ENCODE results near the gene GRIA2. TPM values are rescaled to one million over a fixed set of nuclear protein-coding genes. Genes with fewer than 3 reads are reported as not detected.

Gene GRIA2
- total and polyA plus RNA-seq, 8 donors = 0.69 to 6.0 (median 1.5) TPM

- no peak for FAIRE-seq
- H3K27ac ChIP-seq = no peak overlapping the region
- intact Hi-C loops (cut with DNase I) = no loop called here
- no peak overlapping the region for H3K4me3 ChIP-seq
- H3K27me3 ChIP-seq = no peaks in the 10 kb centered on the region
- no peaks in the 10 kb centered on the region for H3K9me3 ChIP-seq
- TF ChIP-seq CTCF (IDR thresholded peaks at IDR 0.05) = no peak
- no peaks in the 10 kb centered on the region for H3K36me3 ChIP-seq
- no peak for DNase-seq
- H3K4me1 ChIP-seq = no peaks in the 10 kb centered on the region
- 51 to 65% methylated on average over 3 of the region's 3 CpGs for WGBS, 2 donors
- ATAC-seq = no peak
Observed at GRCh38 chr4:157290622-157291021, 70.1 kb downstream of the GRIA2 start.

GRCh38 chr4:157291071-157291470 is 70.5 kb downstream of the GRIA2 start:
- TF ChIP-seq CTCF (IDR thresholded peaks at IDR 0.05) = no peak
- no peaks in the 10 kb centered on the region for H3K27me3 ChIP-seq
- H3K36me3 ChIP-seq = no peaks in the 10 kb centered on the region
- ATAC-seq = no peak
- FAIRE-seq = no peak
- intact Hi-C loops (cut with DNase I) = no loop called here
- no peak for DNase-seq
- H3K27ac ChIP-seq = no peak overlapping the region
- no peaks in the 10 kb centered on the region for H3K4me1 ChIP-seq
- WGBS, 2 donors = 81 to 89% methylated on average over 3 of the region's 3 CpGs
- H3K4me3 ChIP-seq = no peak overlapping the region
- no peaks in the 10 kb centered on the region for H3K9me3 ChIP-seq

- no peaks in the 10 kb centered on the region for H3K9me3 ChIP-seq
- H3K4me1 ChIP-seq = no peaks in the 10 kb centered on the region
- no peak for TF ChIP-seq CTCF (IDR thresholded peaks at IDR 0.05)
- H3K4me3 ChIP-seq = no peak overlapping the region
- ATAC-seq (no peak), DNase-seq (no peak), FAIRE-seq (no peak)
- intact Hi-C loops (cut with DNase I) = no loop called here
- H3K27ac ChIP-seq = no peak overlapping the region
- 81 to 92% methylated on average over 4 of the region's 4 CpGs for WGBS, 2 donors
- H3K36me3 ChIP-seq = no peaks in the 10 kb centered on the region
- no peaks in the 10 kb centered on the region for H3K27me3 ChIP-seq
Observed at GRCh38 chr4:157293673-157294072, 73.1 kb downstream of the GRIA2 start.

- FAIRE-seq (no peak), DNase-seq (no peak), ATAC-seq (no peak)
- no peaks in the 10 kb centered on the region for H3K4me1 ChIP-seq
- H3K27ac ChIP-seq = no peak overlapping the region
- no peaks in the 10 kb centered on the region for H3K27me3 ChIP-seq
- no peak overlapping the region for H3K4me3 ChIP-seq
- intact Hi-C loops (cut with DNase I) = no loop called here
- TF ChIP-seq CTCF (IDR thresholded peaks at IDR 0.05) = no peak
- no peaks in the 10 kb centered on the region for H3K9me3 ChIP-seq
- WGBS, 2 donors = 50 to 63% methylated on average over 2 of the region's 2 CpGs
- H3K36me3 ChIP-seq = no peaks in the 10 kb centered on the region
Observed at GRCh38 chr4:157294575-157294974, 74.0 kb downstream of the GRIA2 start.

- Histone ChIP-seq H3K9me3 (no peaks in the 10 kb centered on the region), H3K27me3 (no peaks in the 10 kb centered on the region), H3K27ac (no peak overlapping the region), H3K4me1 (no peaks in the 10 kb centered on the region), H3K36me3 (no peaks in the 10 kb centered on the region), H3K4me3 (no peak overlapping the region)
- no peak for FAIRE-seq
- DNase-seq = no peak
- ATAC-seq = peak in 1 of 4 donors; percentile 25
- intact Hi-C loops (cut with DNase I) = no loop called here
- TF ChIP-seq CTCF (IDR thresholded peaks at IDR 0.05) = no peak
- WGBS, 2 donors = 43 to 55% methylated on average over 2 of the region's 2 CpGs
Observed at GRCh38 chr4:157300701-157301100, 80.2 kb downstream of the GRIA2 start.

Measured in pancreas (tissue), 10 donors.